Hematopoietic multipotent progenitor cell treated with erythropoietin and hydrocortisone succinate and interleukin-3 and kit ligand, for 6 days (in vitro differentiated cells): ENCODE measurements around the gene OR6C76.

Source experiments
- DNase-seq: peaks from one replicate; pipeline ENCODE4 v3.0.0-alpha.2; 2015

Gene OR6C76

DNA sequence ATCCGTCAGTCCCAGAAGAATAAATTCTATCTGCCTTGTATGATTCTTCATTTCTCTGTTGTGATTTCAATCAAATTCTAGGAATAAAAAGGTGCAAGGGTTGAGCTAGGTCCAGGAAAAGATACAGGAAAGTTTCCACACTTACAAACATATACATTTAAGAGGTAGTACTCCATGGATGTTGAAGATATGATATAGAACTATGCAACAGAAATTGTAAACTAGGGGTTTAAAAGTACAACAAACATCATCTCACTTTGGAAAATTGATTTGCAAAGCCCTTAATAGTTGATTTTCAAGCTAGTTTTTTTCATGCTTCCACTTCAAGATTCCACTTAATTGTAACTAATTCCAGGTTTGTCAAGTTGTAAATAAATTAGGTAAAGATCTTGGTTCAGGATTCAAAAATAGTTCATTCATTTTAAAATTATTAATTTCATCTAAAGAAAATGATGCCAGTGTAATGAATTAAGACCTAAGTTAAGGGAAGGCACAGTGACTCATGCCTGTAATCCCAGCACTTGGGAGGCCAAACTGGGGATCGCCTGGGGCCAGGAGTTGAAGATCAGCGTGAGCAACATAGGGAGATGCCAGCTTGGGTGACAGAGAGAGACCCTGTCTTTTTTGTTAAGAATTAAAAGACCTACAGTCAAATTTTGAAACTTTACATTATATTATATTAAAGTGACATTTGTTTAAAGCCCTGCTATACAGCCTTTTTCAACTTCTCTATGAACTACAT lies 44.2 kb downstream of the OR6C76 start, which contains the start of gene OR6C70:
TSS of gene OR6C70 (minus strand) at position 51 of the 742 bp plus-strand sequence. CDS start at position 51, 0 bp downstream.
- no peak for DNase-seq

DNA sequence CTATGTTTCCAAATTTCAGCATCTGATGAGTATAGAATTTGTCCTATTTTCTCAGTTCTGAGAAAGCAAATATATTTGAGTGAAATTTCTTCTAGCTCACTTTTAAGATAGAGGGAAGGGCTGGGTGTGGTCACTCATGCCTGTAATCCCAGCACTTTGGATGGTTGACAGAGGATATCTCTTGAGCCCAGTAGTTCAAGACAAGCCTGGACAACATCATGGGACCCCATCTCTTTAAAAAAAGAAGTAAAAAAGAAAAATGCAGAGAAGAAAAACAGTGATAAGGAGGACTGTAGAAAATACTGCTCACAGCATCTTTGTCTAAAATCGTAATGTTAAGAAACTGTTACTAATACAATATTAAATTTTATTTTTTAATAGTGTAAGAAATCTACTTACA lies 46.2 kb downstream of the OR6C76 start:
- DNase-seq: no peak
